K562 (cell line): Measurements from ENCODE around the gene FBXO10. TPM values are rescaled to one million over a fixed set of nuclear protein-coding genes. Genes with fewer than 3 reads are reported as not detected.
A peak's percentile ranks its signal among the peaks of the same experiment; 100 is the strongest.

ENCODE experiments used
- ATF3 ChIP-seq, 2 experiments: fragments of 450-650 bp in 1 of 2; sonication (generic) in 1 of 2; formaldehyde crosslinking in 1 of 2; IDR thresholded peaks in 1 of 2; conservative IDR thresholded peaks in 1 of 2; 2 replicates each; pipeline versions ENCODE4 v1.6.1 to v1.8.1; 2016 to 2023; ENCODE audit warnings: mild to moderate bottlenecking in 2 of 2, moderate library complexity in 2 of 2, inconsistent platforms in 1 of 2, missing genetic modification reagents in 1 of 2
- CREB3L1 ChIP-seq: fragments of 450-650 bp; IDR thresholded peaks from 2 replicates; pipeline ENCODE4 v1.6.1; 2014; ENCODE audit warnings: low read depth, mild to moderate bottlenecking, moderate library complexity, borderline replicate concordance
- DLX4 ChIP-seq: fragments of 250-450 bp; sonication (Bioruptor Pico); IDR thresholded peaks from 2 replicates; pipeline ENCODE4 v1.6.1; 2021; ENCODE audit warnings: mild to moderate bottlenecking
- EP300 ChIP-seq: IDR thresholded peaks from 2 replicates; pipeline ENCODE4 v1.6.1; 2012; ENCODE audit warnings: low read length, improper control_type of control experiment
- FOSL1 ChIP-seq: fragments of 200-800 bp; sonication (Bioruptor generic); conservative IDR thresholded peaks from 2 replicates; pipeline ENCODE4 v1.6.1; 2016; ENCODE audit warnings: missing genetic modification characterization, missing compliant biosample characterization
- KLF6 ChIP-seq: fragments of 250-450 bp; sonication (Bioruptor Pico); IDR thresholded peaks from 2 replicates; pipeline ENCODE4 v1.4.0; 2020; ENCODE audit warnings: mild to moderate bottlenecking, moderate library complexity, borderline replicate concordance
- LARP7 ChIP-seq: fragments of 450-650 bp; IDR thresholded peaks from 2 replicates; pipeline ENCODE4 v1.6.1; 2016
- MAFF ChIP-seq: IDR thresholded peaks from 2 replicates; pipeline ENCODE4 v1.6.1; 2012; ENCODE audit warnings: low read length, improper control_type of control experiment
- MBD1 ChIP-seq: fragments of 250-450 bp; sonication (Bioruptor Pico); IDR thresholded peaks from 2 replicates; pipeline ENCODE4 v1.8.0; 2022; ENCODE audit warnings: inconsistent platforms
- OTX1 ChIP-seq: fragments of 450-650 bp; formaldehyde crosslinking; IDR thresholded peaks from 2 replicates; pipeline ENCODE4 v1.4.0; 2022; ENCODE audit warnings: mild to moderate bottlenecking
- PHF8 ChIP-seq: fragments of 200-600 bp; sonication (generic); IDR thresholded peaks from 2 replicates; pipeline ENCODE4 v1.6.1; 2012; ENCODE audit warnings: mixed run types, mild to moderate bottlenecking, inconsistent platforms, low read length, moderate library complexity, borderline replicate concordance
- PYGO2 ChIP-seq: fragments of 450-650 bp; IDR thresholded peaks from 2 replicates; pipeline ENCODE4 v1.6.1; 2016; ENCODE audit warnings: mild to moderate bottlenecking, missing genetic modification characterization, moderate library complexity, missing compliant biosample characterization
- SNIP1 ChIP-seq: fragments of 450-650 bp; IDR thresholded peaks from 2 replicates; pipeline ENCODE4 v1.7.1; 2017; ENCODE audit warnings: low read depth, mild to moderate bottlenecking
- THRA ChIP-seq: fragments of 450-650 bp; IDR thresholded peaks from 2 replicates; pipeline ENCODE4 v1.6.1; 2017; ENCODE audit warnings: mild to moderate bottlenecking, moderate library complexity
- VEZF1 ChIP-seq: fragments of 200-800 bp; sonication (Bioruptor generic); IDR thresholded peaks from 2 replicates; pipeline ENCODE4 v1.6.1; 2017; ENCODE audit warnings: missing genetic modification characterization, missing compliant biosample characterization
- ZBTB43 ChIP-seq: sonication (generic); formaldehyde crosslinking; IDR thresholded peaks from 2 replicates; pipeline ENCODE4 v1.8.0; 2023; ENCODE audit warnings: mild to moderate bottlenecking, missing genetic modification reagents
- ZKSCAN8 ChIP-seq: fragments of 200-800 bp; sonication (Bioruptor generic); IDR thresholded peaks from 2 replicates; pipeline ENCODE4 v1.6.1; 2016; ENCODE audit warnings: missing genetic modification characterization, missing compliant biosample characterization
- ZNF76 ChIP-seq: fragments of 250-450 bp; sonication (Bioruptor Pico); IDR thresholded peaks from 2 replicates; pipeline ENCODE4 v1.4.0; 2020; ENCODE audit warnings: mild to moderate bottlenecking, moderate library complexity, borderline replicate concordance
- polyA plus RNA-seq, 8 experiments: library from polyadenylated mRNA; depleted of rRNA in 4 of 8; stranded (reverse) in 5 of 8; unstranded in 3 of 8; fragments of >200 nt; fragmentation: Nextera tagmentation in 2 of 8; fragmentation: Illumina TruSeq in 1 of 8; extraction: Ambion mirVana in 2 of 8; extraction: Trizol in 1 of 8; gene quantifications; 2 replicates each; pipeline versions ENCODE4 v1.2.1 to v1.2.3, GENCODE V29; 2011 to 2014; ENCODE audit warnings: inconsistent platforms in 1 of 8, missing spikeins in 1 of 8
- total RNA-seq, 7 experiments: library from RNA; depleted of rRNA in 6 of 7; stranded (reverse); fragments of >200 nt in 6 of 7; fragmentation: Illumina TruSeq in 2 of 7; extraction: Trizol in 2 of 7; gene quantifications; 2 replicates each; pipeline versions ENCODE4 v1.2.1 to v1.2.3, GENCODE V29; 2011 to 2021; ENCODE audit warnings: low replicate concordance in 1 of 7

Gene FBXO10
- total and polyA plus RNA-seq, 9 of the 15 experiments (the other 6 are each of a cell fraction or from before 2014, with no cell fraction given): 0.84 to 9.9 (median 6.0) TPM

- TF ChIP-seq MBD1 (no peak), MAFF (no peak), LARP7 (no peak), DLX4 (CRISPR knock-in tag) (no peak), PHF8 (peak; percentile 54), KLF6 (no peak), VEZF1 (CRISPR knock-in tag) (no peak), SNIP1 (peak; percentile 52; the same call in 1 of the 2 replicates), ZNF76 (no peak), THRA (no peak), ZBTB43 (0 out of 2 replicates have a peak, but pooled peaks have one; percentile 69), FOSL1 (peak; percentile 6; the same call in 1 of the 2 replicates), EP300 (0 out of 2 replicates have a peak, but pooled peaks have one; percentile 2), ATF3 (IDR thresholded peaks at IDR 0.05) (no peak), ATF3 (CRISPR knock-in tag; conservative IDR thresholded peaks at IDR 0.05) (peak; percentile 22; the same call in 1 of the 2 replicates), OTX1 (CRISPR knock-in tag) (no peak), ZKSCAN8 (CRISPR knock-in tag) (no peak), PYGO2 (tag) (no peak), CREB3L1 (peak; percentile 26; the same call in 1 of the 2 replicates)
Observed at GRCh38 chr9:37466037-37466709, 110.0 kb downstream of the FBXO10 start (continued).
